Activated CD8-positive, alpha-beta memory T cell treated with anti-CD3 and anti-CD28 coated beads, Interleukin-2, amount 50 U/mL, for 24 hours (primary cell): Measurements from ENCODE around the gene LIPJ.
A peak's percentile ranks its signal among the peaks of the same experiment; 100 is the strongest.

ENCODE experiments used
- DNase-seq: peaks from one replicate; pipeline ENCODE4 v3.0.0-alpha.2; 2020; ENCODE audit errors: extremely low read depth

LIPJ gene

GRCh38 chr10:88586462-88586861 lies at the start of gene LIPJ:
Gene LIPJ, plus strand, starts transcription at chr10:88586762. Its CDS starts 3,926 bp downstream, at chr10:88590688.
- no peak for DNase-seq

GRCh38 chr10:88537322-88537721 lies 49.2 kb upstream of the LIPJ start:
- no peak for DNase-seq

- no peak for DNase-seq
These were observed 48.5 kb upstream of the LIPJ start for GRCh38 chr10:88538048-88538447.

DNA sequence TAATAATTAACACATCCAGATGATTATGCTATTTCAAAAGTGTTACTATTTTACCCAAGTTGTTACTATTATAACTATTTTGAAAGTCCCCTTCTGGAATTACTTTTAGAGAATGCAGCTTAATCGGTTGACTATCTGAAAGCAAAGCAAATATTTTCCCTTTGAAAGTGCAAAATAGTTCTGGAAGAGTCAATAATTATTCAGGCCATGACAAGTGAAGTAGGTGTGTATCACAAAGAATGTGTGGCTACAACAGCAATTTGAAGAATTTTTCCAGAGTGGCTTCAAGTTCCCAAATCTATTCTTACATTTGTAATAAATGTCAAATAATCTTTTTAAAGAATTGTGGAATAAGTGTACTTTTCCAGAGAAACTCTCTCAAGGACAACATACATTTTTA lies 46.2 kb upstream of the LIPJ start:
- no peak for DNase-seq

GRCh38 chr10:88541116-88541626 lies 45.4 kb upstream of the LIPJ start:
- no peak for DNase-seq

- no peak for DNase-seq
These were observed 44.0 kb upstream of the LIPJ start for GRCh38 chr10:88542522-88542921.

DNA sequence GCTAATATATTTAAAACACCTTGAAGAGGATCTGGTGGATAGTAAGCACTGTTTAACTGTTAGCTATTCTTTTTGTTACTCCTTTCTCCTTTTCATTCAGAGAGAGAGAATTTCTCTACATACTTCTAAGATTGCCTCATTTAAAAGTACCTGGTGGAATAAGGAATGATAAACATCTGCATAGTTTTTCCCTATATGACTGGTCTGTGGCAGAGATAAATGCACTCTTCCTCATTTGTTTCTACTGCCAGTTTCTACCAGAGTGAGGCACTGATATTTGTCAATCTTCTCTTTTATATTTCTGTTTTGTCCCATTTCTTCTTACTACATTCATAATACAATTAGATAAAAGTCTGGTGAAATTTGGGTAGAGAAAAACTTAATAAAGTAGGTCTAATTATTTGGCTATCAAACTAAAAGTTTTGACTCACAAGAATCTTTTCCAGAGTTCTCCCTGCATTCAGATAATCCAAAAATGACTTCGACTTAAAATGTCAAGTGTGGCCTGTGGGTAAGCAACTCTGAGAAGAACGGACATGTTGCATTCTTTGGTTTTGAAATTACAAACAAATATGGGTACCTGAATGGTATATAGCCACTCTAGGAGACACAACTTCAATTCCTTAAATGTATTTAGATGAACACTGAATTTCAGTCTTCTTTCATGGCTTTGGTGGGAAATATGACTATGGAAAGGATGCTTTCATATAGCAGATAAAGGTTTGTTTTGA lies 42.3 kb upstream of the LIPJ start:
- DNase-seq = no peak

DNA sequence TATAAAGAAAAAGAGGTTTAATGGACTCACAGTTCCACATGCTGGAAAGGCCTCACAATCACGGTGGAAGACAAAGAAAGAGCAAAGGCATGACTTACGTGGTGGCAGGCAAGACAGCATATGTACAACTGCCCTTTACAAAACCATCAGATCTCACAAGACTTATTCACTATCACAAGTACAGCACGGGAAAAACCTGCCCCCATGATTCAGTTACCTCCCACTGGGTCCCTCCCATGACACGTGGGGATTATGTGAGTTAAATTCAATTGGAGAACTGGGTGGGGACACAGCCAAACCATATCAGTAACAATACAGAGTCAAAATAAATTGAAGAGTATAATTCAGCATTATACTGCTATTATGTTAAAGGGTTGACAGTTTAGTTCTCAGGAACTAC lies 41.2 kb upstream of the LIPJ start:
- no peak for DNase-seq

DNA sequence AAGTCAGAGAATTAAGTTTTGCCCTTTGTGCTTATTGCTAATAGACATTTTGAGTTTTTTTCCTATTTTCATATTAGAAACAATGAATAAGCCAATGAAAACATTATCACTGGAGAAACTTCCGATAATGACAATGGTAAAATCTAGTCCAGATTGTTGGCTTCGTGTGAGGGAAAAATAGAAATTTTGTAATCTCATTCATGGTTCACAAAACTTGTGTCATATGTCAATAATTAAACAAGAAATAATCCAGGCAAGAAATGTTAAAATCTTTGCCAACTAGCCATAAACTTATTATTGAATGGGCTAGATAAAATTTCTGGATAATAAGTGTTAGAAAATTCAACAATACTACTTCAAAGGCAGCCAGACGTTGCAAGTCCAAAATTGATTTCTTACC lies 40.1 kb upstream of the LIPJ start:
- no peak for DNase-seq

- no peak for DNase-seq
These were observed 35.3 kb upstream of the LIPJ start for GRCh38 chr10:88551246-88551645.

DNA sequence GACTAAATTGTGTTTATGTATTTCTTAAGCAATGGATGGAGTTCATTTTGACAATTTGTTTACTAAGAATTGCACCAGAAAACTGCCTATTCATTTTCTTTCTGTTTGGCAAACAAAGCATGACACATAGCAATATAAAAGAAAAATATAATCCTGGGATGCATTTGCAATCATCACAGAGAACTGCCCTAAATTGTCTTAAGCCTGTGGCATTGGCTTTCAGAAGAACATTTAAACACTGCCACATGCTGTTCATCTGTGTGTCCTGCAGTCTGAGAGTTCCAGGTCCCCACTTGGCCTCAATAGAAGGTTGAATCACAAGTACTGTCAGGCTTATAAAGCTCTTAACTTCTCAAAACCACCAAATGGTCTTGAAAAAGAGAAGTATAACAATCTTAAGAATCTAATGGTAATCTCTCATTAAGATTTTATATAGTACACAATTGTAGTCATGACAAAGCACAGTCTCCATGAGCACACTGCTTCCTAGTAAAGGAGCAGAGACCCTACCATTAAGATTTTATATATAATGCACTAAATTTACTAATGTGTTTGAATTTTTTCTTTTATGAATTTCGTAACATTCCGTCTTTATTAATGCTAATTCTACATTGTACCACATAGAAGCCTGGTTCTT lies 33.3 kb upstream of the LIPJ start:
- no peak for DNase-seq

- DNase-seq = no peak
These were observed 31.2 kb upstream of the LIPJ start for GRCh38 chr10:88555190-88555908.

- no peak for DNase-seq
These were observed 29.3 kb upstream of the LIPJ start for GRCh38 chr10:88557256-88557655.

GRCh38 chr10:88557658-88558057 lies 28.9 kb upstream of the LIPJ start:
- DNase-seq = no peak

- DNase-seq = no peak
These were observed 24.4 kb upstream of the LIPJ start for GRCh38 chr10:88562152-88562551.

DNA sequence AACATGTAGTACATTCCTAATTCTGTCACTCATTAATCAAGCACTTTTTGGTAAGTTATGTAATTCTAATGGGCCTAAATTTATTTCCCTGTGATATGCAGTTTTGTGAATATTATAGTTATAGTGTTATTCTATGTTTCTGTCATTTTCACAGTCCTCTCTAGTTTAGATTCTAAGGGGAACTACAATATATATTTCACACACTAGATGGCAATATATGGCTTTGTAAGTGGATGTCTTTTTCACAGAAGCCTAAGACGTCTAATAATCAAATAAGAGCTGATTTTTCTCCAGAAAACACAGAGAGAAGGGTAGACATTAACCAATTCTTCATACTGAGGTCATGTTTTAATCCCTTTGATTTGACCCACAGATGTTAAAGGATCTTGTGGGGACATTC lies 21.5 kb upstream of the LIPJ start:
- no peak for DNase-seq

DNA sequence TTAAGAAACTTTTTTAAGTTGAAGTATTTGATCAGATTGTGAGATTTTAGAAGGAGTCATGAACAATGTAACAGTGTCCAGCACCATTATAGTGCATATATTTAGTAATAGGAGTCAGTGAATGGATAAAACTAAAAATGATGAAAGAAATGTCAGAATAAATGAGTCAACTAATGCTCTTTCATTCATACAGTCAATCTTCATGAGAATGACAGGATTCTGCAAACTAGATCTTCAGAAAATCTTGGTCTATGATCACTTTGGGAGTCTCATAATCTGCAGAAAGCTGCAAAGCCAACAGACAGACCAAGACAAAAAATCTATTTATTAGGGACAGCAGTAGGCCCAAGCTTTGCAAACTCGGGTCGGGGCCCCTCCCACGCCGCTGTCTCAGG lies 4.2 kb upstream of the LIPJ start:
- no peak for DNase-seq

DNA sequence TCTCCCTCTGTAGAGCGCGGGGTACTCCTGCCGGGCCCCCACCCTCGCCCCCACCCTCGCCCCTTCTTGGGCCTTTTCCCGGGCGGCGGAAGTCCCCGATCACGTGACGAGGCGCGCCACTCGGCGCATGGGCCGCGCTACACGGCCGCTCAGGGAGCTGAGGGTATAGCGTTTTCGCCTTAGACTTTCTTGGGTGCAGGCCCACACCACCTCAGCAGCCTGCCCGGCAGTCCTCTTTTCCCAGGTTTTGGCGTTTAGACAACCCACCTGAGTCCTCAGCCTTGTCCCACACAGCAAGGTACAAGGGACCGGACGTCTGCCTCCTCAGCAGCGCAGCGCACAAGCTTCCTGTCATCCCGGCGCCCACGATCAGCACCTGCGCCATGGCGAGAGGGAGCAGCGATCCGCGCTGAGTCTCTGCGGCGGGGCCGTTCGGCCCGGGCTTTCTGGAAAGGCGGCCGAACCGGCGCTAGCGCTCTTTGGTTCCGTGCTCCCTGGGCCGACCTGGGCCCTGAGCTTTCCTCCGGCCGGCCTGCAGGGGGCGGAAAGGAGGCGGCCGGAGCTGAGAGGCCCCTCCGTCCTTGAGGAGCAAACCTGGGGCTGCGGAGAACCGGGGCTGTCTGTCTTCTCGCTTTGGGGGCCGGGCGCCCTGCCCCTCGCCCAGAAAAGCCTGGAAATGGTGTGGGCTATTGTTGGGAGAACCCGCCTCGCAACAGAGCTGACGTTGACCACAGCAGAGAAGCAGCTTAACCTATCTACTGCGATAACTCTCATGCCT lies 3.6 kb upstream of the LIPJ start, which contains the start of gene RNLS:
TSS of gene RNLS (minus strand) at position 513 of the 778 bp plus-strand sequence.
- DNase-seq = peak; percentile 12

- no peak for DNase-seq
These were observed 3.0 kb upstream of the LIPJ start for GRCh38 chr10:88583584-88583957.

DNA sequence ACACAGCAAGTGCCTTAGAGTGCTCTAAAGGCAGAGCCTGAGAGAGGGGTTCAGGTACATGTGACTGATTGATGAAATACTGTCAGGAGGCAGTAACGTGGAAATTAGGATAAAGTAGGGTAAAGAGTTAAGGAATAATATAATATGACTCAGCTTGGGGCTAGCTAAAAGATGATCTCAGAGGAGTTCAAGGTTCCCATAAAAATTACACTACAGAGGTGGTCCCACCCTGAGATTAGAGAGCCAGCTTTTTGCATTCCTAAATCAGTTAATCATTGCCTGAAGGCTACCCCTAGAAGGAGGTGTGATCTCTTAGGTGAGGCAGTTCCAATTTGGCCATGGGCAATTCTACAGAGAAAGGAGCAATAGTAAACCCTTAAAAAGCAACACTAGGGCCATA lies 5.8 kb downstream of the LIPJ start:
- DNase-seq = no peak

- DNase-seq = no peak
These were observed 6.3 kb downstream of the LIPJ start for GRCh38 chr10:88592906-88593305.

DNA sequence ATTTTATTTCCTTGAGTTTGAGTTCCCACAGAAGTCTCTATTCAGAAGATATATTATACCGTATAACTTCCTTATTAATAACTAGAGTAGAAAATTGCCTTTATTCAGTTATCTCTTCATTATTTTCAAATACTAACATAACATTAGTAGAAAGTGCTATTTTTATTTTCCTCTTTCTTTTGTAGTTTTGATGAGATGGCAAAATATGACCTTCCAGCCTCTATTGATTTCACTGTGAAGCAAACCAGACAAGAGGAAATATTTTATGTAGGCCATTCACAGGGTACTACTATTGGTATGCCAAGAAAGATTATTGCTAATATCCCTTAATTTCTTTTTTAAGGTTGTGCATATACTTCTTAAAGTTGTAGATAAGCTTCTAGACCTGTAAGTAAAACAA lies 7.9 kb downstream of the LIPJ start:
- DNase-seq = no peak
